ENCODE data around the gene SH2D4B.

SH2D4B gene

DNA sequence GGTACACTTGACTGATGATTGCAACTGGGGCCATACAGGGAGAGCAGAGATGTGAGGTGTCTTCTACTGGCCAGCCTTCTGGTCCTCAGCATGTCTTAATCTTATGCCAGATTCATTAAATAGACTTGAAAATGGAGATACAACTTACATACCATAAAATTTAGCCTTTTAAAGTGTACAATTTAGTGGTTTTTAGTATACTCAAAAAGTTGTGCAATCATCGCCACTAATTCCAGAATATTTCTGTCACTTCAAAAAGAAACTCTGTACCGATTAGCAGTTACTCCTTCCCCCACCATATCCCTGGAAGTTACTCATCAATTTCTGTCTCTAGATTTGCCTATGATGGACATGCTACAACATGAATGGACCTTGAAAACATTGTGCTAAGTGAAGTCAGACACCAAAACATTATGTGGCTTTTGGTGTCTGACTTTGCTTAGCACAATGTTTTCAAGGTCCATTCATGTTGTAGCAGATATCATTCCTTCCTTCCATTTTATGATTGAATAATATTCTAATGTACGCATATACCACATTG, 53.0 kb downstream of the SH2D4B start:
- DNase-seq (ENCODE audit: low read depth), result no peak

DNA sequence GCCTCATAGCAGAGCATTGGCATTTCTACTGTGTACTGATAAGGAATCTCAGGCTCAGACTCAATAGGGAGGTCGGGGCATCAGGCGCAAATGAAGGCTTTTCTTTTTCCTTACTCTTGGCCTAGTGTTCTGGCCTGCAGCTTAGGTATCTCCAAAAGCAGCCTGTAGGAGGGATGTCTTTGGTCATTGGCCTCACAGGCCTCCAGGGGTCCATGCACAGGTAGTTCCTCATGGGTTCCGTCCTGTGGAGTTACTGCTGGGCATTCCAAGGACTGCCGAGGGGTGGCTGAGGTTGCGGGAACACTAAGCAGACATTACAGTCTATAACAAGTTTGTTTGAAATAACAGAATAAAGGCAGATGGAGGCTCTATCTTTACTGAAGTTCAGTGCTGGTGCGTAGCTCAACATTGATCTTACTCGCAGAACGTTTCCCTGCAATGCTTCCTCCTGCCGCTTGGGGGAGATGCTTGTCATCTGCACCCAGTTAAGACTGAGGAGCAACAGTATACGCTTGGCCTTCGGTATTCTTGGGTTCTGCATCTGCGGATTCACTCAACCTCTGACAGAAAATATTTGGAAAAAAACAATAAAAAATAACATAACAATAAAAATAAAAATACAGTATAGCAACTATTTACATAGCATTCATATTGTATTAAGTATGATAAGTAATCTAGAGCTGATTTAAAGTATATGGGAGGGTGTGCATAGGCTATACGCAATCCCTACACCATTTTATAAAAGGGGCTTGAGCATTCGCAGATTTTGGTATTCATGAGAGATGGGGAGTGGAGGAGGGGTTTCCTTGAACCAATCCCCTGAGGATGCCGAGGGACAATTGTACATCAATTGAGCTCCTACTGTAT, 58.9 kb downstream of the SH2D4B start:
- peak; percentile 13 for DNase-seq (ENCODE audit: low read depth)

GRCh38 chr10:80598084-80598798, 60.5 kb downstream of the SH2D4B start:
- DNase-seq (ENCODE audit: low read depth), result no peak

DNA sequence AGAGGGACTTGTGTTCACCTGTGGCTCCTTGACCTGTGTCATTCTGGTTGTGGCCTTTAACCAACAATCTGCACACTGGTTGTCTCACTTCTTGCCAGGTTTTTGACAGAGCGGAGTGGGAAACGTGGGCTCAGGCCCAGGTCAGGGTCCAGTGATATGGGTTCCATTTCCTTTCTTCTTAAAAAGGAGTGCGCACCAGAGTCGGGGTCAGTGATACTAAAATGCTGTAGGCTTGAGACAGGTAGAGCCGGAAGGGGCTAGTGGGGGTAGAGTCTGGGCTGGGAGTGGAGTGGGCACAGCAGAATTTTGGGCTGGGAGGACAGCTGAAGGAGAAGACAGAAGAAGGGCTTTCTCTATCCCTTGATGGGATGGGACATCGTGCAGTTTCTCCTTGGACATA, 61.2 kb downstream of the SH2D4B start:
- DNase-seq (ENCODE audit: low read depth), result no peak

- DNase-seq (ENCODE audit: low read depth), result peak; percentile 20
These were observed 61.7 kb downstream of the SH2D4B start for GRCh38 chr10:80599424-80599847.

- DNase-seq (ENCODE audit: low read depth), result no peak
These were observed 62.6 kb downstream of the SH2D4B start for GRCh38 chr10:80600256-80600655.

DNA sequence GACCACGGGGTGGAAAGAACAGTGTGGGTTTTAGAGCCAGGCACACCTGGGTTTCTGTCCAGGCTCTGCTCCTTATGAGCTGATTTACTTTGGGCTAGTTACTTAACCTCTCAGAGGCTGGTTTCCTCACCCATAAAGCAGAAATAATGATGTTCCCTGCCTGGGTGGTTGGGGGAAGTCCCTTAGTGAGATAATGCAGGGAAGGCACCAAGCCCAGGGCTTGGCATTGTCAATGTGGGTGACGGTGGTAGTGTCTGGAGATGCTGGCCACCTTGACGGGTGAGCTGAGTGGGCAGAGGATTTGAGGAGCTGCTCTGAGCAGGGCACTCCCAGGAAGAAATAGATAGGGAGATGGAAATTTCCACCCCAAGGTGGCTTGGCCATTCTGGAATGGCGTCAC, 65.2 kb downstream of the SH2D4B start:
- DNase-seq (ENCODE audit: low read depth), result no peak

- DNase-seq (ENCODE audit: low read depth), result no peak
These were observed 65.8 kb downstream of the SH2D4B start for GRCh38 chr10:80603516-80603915.

- DNase-seq (ENCODE audit: low read depth), result no peak
These were observed 71.0 kb downstream of the SH2D4B start for GRCh38 chr10:80608706-80609105.

- DNase-seq (ENCODE audit: low read depth), result no peak
These were observed 71.6 kb downstream of the SH2D4B start for GRCh38 chr10:80609331-80609730.

GRCh38 chr10:80611481-80612185, 73.9 kb downstream of the SH2D4B start:
- DNase-seq (ENCODE audit: low read depth), result no peak

DNA sequence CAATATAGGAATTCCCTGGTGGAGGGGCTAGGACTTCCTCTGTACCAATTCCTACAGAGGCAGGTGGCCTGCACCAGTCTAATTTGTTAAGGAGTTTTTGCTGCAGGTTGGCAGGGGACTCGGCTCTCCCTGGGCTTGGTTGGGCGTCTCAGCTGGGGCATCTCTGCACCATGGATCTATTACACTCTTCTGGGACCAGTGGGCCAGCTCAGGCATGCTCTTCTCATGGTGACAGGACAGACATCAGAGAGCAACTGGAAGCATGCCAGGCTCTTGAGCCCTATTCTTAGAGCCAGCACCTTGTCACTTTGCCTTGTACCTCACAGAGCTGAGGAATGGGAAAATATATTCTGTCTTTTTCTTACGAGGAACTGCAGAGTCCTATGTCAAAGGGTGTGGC, 74.6 kb downstream of the SH2D4B start:
- DNase-seq (ENCODE audit: low read depth), result no peak

DNA sequence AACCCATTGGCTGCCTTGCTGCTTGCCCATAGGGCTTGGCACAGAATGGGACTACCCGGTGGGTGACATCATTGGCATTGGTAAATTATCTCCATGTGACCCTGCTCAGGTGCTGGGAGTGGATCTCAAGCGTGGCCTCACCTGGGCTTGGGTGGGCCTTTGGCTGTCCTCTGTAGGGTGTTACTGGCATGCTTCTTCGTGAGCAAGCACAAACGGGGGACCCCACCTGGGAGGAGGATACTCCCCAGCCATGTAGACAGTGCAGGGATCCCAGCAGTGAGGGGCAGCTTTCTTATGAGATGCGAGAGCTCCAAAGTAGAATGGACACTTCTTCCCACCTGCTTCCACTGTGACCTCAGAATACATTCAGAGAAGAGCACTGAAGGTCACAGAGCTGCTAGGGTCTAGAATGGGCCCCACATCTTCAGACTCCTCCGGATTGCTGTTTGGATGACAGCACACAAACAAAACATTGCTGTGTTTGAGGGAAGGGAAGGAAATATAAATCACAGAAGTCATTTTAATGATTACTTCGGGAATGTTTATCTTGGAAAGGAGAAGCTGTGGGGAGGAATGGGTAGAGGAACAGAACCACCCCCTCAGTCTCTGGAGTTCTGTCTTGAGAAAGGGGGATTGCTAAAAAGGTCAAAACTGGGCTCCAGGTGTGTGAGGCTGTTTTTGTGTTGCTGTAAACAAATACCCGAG, 75.9 kb downstream of the SH2D4B start:
- DNase-seq (ENCODE audit: low read depth), result no peak

GRCh38 chr10:80614576-80615416, 77.1 kb downstream of the SH2D4B start:
- no peak for DNase-seq (ENCODE audit: low read depth)

DNA sequence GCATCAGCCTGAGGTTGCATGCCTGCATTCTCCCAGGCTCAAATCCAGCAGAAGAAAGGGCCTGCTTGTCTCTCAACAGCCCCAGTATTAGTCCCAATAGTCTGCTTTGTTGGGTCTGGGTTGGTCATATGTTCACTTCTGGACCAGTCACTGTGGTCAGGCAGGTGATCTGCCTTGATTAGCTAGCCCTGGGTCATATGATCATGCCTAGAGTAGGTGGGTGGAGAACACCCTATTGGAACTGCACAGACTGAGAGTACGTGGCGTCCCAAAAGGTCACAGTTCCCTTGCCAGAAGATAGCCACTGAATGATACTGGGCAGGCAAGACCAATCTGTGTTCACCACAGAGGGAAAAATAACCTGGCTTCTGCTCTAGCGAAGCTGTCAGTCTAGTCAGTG, 80.1 kb downstream of the SH2D4B start:
- DNase-seq (ENCODE audit: low read depth), result no peak

GRCh38 chr10:80619036-80619435, 81.3 kb downstream of the SH2D4B start:
- DNase-seq (ENCODE audit: low read depth), result no peak

DNA sequence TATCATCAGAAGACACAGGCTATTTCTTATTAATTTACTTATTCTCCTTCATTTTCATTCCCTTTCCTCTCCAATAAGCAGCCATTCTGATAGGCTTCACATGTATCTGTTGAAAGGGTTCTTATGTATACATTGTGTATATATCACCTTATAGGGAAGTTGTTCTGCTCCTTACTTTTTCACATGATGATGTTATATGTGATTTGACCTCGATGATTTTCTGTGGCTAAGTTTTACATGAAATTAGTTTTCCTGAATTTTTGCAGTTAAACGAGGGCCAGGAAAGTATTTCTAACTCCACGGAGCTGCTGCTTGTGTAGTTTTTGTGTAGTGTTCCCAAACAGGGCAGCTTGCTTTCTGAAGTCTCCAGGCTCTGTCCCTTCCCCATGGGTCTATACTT, 84.5 kb downstream of the SH2D4B start:
- no peak for DNase-seq (ENCODE audit: low read depth)

- DNase-seq (ENCODE audit: low read depth), result no peak
These were observed 92.6 kb downstream of the SH2D4B start for GRCh38 chr10:80630324-80630723.

- DNase-seq (ENCODE audit: low read depth), result no peak
These were observed 95.0 kb downstream of the SH2D4B start for GRCh38 chr10:80632742-80633141.

DNA sequence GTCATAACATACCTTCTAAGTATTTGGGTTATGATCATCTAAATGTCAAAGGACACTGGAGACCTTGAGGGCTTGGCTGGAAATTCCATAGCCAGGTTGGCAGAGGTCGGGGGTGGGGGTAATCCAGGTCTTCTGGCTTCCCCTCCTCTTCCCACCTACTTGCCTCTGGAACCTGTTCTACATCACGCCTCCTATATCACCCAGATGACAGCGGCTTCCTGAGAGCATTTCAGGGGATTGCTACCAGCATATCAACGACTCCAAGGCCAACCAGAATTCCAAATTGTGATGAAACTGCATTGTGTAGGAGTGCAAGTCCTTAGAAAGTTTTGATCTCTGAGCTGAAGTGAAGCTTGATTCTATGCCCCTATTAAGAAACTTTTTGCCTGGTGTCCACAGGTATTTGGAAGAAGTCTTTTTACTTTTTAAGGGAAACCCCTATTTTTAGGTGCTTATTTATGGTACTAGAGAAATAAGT, 95.7 kb downstream of the SH2D4B start:
- DNase-seq (ENCODE audit: low read depth), result no peak

GRCh38 chr10:80633910-80634309, 96.2 kb downstream of the SH2D4B start:
- no peak for DNase-seq (ENCODE audit: low read depth)
